ENCODE measurements around the gene PDZD2.

GRCh38 chr5:31911291-31912265 lies 272.6 kb downstream of the PDZD2 start:
- TF ChIP-seq REST (IDR thresholded peaks at IDR 0.05; ENCODE audit: insufficient replicate concordance, low read depth) (no peak), POLR2AphosphoS5 (IDR thresholded peaks at IDR 0.05; ENCODE audit: low read depth) (no peak), SPI1 (IDR thresholded peaks at IDR 0.05; ENCODE audit: borderline replicate concordance, low read depth) (no peak)
- TF ChIP-seq, protein P1, sequence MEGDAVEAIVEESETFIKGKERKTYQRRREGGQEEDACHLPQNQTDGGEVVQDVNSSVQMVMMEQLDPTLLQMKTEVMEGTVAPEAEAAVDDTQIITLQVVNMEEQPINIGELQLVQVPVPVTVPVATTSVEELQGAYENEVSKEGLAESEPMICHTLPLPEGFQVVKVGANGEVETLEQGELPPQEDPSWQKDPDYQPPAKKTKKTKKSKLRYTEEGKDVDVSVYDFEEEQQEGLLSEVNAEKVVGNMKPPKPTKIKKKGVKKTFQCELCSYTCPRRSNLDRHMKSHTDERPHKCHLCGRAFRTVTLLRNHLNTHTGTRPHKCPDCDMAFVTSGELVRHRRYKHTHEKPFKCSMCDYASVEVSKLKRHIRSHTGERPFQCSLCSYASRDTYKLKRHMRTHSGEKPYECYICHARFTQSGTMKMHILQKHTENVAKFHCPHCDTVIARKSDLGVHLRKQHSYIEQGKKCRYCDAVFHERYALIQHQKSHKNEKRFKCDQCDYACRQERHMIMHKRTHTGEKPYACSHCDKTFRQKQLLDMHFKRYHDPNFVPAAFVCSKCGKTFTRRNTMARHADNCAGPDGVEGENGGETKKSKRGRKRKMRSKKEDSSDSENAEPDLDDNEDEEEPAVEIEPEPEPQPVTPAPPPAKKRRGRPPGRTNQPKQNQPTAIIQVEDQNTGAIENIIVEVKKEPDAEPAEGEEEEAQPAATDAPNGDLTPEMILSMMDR (IDR thresholded peaks at IDR 0.05; ENCODE audit: insufficient read depth, low read length), result no peak

All from HL-60 (cell line).